Ovary (tissue), 9 donors: Measurements from ENCODE around the gene PTGIS. TPM values are rescaled to one million over a fixed set of nuclear protein-coding genes. Genes with fewer than 3 reads are reported as not detected.

ENCODE experiments used
- DNase-seq, 5 donors: peaks; one replicate each; pipeline ENCODE4 v3.0.0-alpha.2; 2019 to 2020
- H3K27ac ChIP-seq, 2 donors: fragments of 200-600 bp; one replicate each; pipeline versions ENCODE4 v1.5.1 to v1.8.0; 2019 to 2022
- H3K27me3 ChIP-seq: fragments of 200-600 bp; one replicate; pipeline ENCODE4 v1.8.0; 2022
- H3K36me3 ChIP-seq: fragments of 200-600 bp; sonication (generic); one replicate; pipeline ENCODE4 v1.5.1; 2019
- H3K4me1 ChIP-seq: one replicate; pipeline ENCODE4 v1.8.1; 2013; ENCODE audit warnings: mild to moderate bottlenecking, moderate library complexity; ENCODE audit not compliant: insufficient read depth
- H3K4me3 ChIP-seq: fragments of 200-600 bp; sonication (generic); one replicate; pipeline ENCODE4 v1.5.1; 2017
- H3K9me3 ChIP-seq, 2 donors: fragments of 200-600 bp in 1 of 2; sonication (generic) in 1 of 2; one replicate each; pipeline versions ENCODE4 v1.5.1 to v1.8.1; 2013 to 2019; ENCODE audit warnings: mild to moderate bottlenecking in 1 of 2, moderate library complexity in 1 of 2
- CTCF ChIP-seq, 3 donors: fragments of 450-650 bp in 2 of 3; fragments of 200-600 bp in 1 of 3; IDR thresholded peaks; one replicate each; pipeline versions ENCODE4 v1.5.1 to v1.8.0; 2016 to 2022; ENCODE audit warnings: antibody characterized with exemption in 3 of 3, mild to moderate bottlenecking in 1 of 3
- EP300 ChIP-seq: sonication (generic); formaldehyde crosslinking; IDR thresholded peaks from one replicate; pipeline ENCODE4 v1.6.1; 2017; ENCODE audit warnings: antibody characterized with exemption
- POLR2A ChIP-seq: fragments of 450-650 bp; IDR thresholded peaks from one replicate; pipeline ENCODE4 v1.6.1; 2017; ENCODE audit warnings: antibody characterized with exemption, mild to moderate bottlenecking, moderate library complexity
- WGBS, 3 donors: extraction: QIAGEN DNeasy Blood & Tissue Kit in 1 of 3; methylation state at CpG; one replicate each; pipeline versions ENCODE4 v1.1.5 to v1.1.7; 2013 to 2017; 5-methylcytosine and 5-hydroxymethylcytosine counted together
- intact Hi-C, 4 donors: fragments of 100-400 bp; cut with DNase I; formaldehyde crosslinking; loops; one replicate each; pipeline versions ENCODE4 v1.11.0 to v1.15.1; 2022 to 2023
- polyA plus RNA-seq, 2 donors: library from polyadenylated mRNA; stranded (reverse); fragments of 200-250 nt in 1 of 2; fragments of 350-450 nt in 1 of 2; fragmentation: Illumina TruSeq in 1 of 2; extraction: RNeasy Lipid Tissue Mini Kit (QIAGEN cat#74804) in 1 of 2; gene quantifications; one replicate each; pipeline ENCODE4 v1.2.3, GENCODE V29; 2013 to 2014
- total RNA-seq, 7 donors: library from RNA; depleted of rRNA in 2 of 7; stranded (reverse); fragments of >200 nt in 2 of 7; fragmentation: NEBNext Ultra II Directional in 3 of 7; extraction: Animal tissue kit (Norgen Biotek cat#: 25700) in 3 of 7; gene quantifications; one replicate each; pipeline versions ENCODE4 v1.1.0 to v1.2.4, GENCODE V29; 2016 to 2023
- donor health status: DM: no; HTN: no; CAD: no; lungs with moderate emphysema.
- donor health status: DM: no; HTN: no; CAD: no.
- donor health status: Bipolar disorder and iron deficiency.
- donor health status: DM: yes; HTN: yes; CAD: no.
- donor health status: DM: no; HTN: no; CAD: no.
- donor health status: DM: yes; HTN: yes; CAD: no.

PTGIS gene
- total and polyA plus RNA-seq, 9 donors: 38.3 to 221 (median 130) TPM

- Histone ChIP-seq H3K27me3 (no peaks in the 10 kb centered on the region), H3K27ac (peak overlapping the region; percentile 46 to 73), H3K4me1 (peaks cover 17% of the 10 kb centered on the region), H3K36me3 (no peaks in the 10 kb centered on the region), H3K9me3 (no peaks in the 10 kb centered on the region), H3K4me3 (no peak overlapping the region)
- WGBS, 3 donors: 8 to 23% (median 19%) methylated on average over 6 of the region's 6 CpGs
- TF ChIP-seq CTCF (IDR thresholded peaks at IDR 0.05) (no peak), POLR2A (no peak), EP300 (no peak)
- peak in 2 of 5 donors; percentile 15 to 17 for DNase-seq
- intact Hi-C loops: no loop called here
Measured at GRCh38 chr20:49572857-49573256, 4.9 kb upstream of the PTGIS start.

- H3K4me3 ChIP-seq: no peak overlapping the region
- H3K9me3 ChIP-seq: no peaks in the 10 kb centered on the region
- TF ChIP-seq CTCF (IDR thresholded peaks at IDR 0.05): no peak
- no peak for TF ChIP-seq EP300
- TF ChIP-seq POLR2A: no peak
- H3K27ac ChIP-seq: peak overlapping the region in 1 of 2 donors; percentile 73
- peak in 1 of 5 donors; percentile 11 for DNase-seq
- intact Hi-C loops: no loop called here
- H3K27me3 ChIP-seq: no peaks in the 10 kb centered on the region
- WGBS, 3 donors: 13 to 45% (median 31%) methylated on average over 2 of the region's 2 CpGs
- no peaks in the 10 kb centered on the region for H3K36me3 ChIP-seq
- peaks cover 17% of the 10 kb centered on the region for H3K4me1 ChIP-seq
Measured at GRCh38 chr20:49571553-49571835, 3.6 kb upstream of the PTGIS start.

- Histone ChIP-seq H3K4me1 (peaks cover 17% of the 10 kb centered on the region), H3K9me3 (no peaks in the 10 kb centered on the region)
Measured at GRCh38 chr20:49570828-49571552, 3.1 kb upstream of the PTGIS start.

DNA sequence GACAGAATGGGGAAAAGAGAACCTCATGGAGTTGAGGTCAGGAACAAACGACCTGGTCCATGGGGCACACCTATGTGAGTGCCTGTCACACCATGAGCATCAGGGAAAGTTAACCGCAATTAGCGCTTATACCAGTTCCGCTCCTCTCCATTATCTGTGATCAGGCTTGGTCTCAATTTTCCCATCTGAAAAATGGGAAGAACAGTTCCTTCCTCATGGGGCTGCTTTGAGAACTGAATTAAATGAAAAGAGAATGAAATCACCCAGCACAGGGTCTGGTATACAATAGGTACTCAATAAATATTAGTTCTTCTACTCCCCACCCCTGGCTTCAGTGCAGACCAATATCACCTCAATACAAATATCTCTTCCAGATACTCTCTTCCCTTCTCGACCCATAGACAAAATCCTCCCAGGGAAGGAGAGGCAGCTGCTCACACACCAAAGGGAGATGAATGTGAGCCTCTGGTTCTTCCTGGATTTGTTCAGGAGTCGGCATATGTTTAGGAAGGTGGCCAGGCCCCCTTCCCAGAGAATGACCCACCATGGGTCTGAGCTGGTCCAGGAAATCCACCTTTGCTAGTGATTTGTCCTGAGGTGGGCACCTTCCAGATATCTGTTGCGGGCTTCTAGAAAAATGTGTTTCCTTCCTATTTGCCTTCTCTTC lies 2.4 kb upstream of the PTGIS start:
- H3K36me3 ChIP-seq: no peaks in the 10 kb centered on the region
- WGBS, 3 donors: 74 to 78% (median 77%) methylated on average over 7 of the region's 7 CpGs
- peak in 2 of 5 donors; percentile 10 to 15 for DNase-seq
- peak overlapping the region in 1 of 2 donors; percentile 73 for H3K27ac ChIP-seq
- no peaks in the 10 kb centered on the region for H3K9me3 ChIP-seq
- H3K4me1 ChIP-seq: peaks cover 17% of the 10 kb centered on the region
- no peaks in the 10 kb centered on the region for H3K27me3 ChIP-seq
- TF ChIP-seq POLR2A (no peak), CTCF (IDR thresholded peaks at IDR 0.05) (no peak), EP300 (no peak)
- no peak overlapping the region for H3K4me3 ChIP-seq
- intact Hi-C loops: no loop called here

More at GRCh38 chr20:49570828-49571552, 3.1 kb upstream of the PTGIS start:
- WGBS, 3 donors: 41 to 51% (median 44%) methylated on average over 11 of the region's 11 CpGs
- intact Hi-C loops: no loop called here
- peak in 2 of 5 donors; percentile 14 to 16 for DNase-seq
- Histone ChIP-seq H3K4me3 (no peak overlapping the region), H3K27ac (peak overlapping the region in 1 of 2 donors; percentile 73), H3K36me3 (no peaks in the 10 kb centered on the region), H3K27me3 (no peaks in the 10 kb centered on the region)
- no peak for TF ChIP-seq EP300
- TF ChIP-seq CTCF (IDR thresholded peaks at IDR 0.05): no peak
- no peak for TF ChIP-seq POLR2A
